Measurements from ENCODE around the gene SLC49A4.

Gene SLC49A4

GRCh38 chr3:122786066-122786465, 8.8 kb upstream of the SLC49A4 start:
- DNase-seq, result no peak

- DNase-seq, result no peak
Measured at GRCh38 chr3:122787872-122788271, 7.0 kb upstream of the SLC49A4 start.

DNA sequence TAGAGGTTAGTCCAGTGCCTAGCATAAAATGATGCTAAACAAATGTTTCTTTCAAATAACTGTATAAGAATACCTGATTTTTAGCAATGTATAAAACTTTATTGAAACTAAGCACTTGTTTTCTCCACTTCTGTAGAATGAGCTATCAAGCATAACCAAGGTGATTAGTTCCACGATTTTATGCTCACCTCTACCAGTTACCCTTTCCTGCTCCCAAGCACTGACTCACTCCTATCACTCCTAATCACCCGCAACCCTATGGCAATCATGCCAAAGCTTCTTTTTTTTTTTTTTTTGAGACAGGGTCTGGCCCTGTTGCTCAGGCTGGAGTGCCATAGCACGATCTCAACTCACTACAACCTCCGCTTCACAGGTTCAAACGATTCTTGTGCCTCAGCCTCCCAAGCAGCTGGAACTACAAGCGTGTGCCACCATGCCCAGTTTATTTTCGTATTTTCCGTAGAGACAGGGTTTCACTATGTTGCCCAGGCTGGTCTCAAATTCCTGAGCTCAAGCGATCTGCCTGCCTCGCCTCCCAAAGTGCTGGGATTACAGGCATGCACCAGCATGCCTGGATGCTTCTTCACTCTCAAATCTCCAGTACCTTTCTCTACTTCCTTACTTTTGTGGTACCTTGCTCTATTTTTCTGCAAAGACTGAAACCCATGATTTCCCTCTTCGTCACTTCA, 5.1 kb upstream of the SLC49A4 start:
- no peak for DNase-seq

DNA sequence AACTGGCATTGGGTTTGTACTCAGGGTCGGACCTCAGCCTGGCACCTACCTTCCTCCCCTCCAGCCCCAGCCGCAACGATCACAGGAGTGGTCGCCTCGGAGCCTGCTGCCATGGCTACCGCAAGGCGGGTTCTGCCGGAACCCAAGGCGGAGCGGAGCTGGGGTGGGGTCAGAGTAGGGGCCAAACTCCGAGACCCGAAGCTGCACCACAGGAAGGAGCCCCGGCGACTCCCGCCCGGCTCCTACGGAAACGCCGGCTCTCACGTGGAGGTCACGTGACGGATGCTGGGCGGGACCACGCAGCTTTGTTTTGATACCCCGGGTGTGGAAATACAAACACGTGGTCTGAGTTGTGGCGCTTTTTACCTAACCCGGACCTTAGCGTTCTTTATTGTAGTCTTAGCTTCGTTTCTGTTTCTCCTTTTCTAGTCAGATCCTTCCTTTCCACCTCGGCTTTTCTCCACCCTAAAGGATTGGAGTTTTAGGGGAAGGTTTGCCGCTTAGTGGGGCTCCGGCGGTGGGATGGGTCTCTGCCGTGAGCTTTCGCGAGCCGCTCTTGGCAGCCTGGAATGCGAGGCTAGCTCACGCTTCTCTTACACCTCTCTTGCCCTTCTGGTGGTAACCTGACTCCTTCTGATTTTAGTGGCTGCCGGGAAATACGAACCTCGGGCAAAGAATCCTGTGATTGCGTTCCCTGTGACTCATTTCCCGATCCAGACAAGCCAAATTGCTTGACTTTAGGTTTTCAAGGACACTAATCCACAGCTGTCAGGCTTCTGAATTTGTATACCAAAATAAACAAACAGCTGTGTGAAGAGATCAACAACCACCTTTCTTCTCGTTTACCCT, 1.1 kb upstream of the SLC49A4 start, which contains the start of gene HSPBAP1:
HSPBAP1 (minus strand) TSS at position 264 of the 849 bp plus-strand sequence; CDS start at position 113, 151 bp downstream.
- no peak for DNase-seq

DNA sequence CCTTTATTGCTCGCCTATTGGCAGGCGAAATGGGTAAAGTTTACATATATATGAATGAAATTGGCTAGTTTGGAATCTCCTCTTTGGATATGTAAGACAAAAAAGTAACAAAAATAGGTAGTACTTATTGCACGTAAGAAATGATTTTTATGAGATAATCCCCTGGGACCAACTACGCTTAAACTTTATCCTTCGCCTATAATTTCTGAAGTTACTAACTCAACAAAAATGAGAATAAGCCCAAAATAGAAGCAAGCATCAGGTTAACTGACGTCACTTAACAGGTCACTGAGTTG, 438 bp upstream of the SLC49A4 start:
- DNase-seq, result no peak

DNA sequence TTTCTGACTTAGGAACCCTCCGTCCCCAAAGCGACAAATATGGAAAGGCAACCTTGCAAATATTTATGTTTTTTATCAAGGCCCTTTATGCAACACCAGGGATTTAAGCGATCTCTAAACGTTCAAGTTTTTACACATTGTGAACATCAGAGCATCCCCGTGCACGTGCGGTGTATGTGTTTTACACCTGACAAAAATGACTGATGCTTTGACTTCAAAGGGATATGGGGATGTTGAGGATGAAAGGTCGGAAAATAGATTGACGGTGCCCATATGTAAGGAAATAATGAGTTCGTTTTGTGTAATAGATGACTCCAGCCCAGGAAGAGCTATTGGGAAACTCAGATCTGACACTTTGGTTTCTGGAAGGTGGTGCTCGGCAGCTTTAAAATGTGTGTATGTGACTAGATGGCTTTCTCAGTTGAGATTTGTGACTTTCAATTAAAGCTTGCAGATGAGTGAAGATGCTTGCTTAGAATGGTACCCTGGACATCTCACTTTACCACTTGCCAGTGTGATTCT, 866 bp downstream of the SLC49A4 start:
- DNase-seq, result no peak

GRCh38 chr3:122797291-122797690, 2.4 kb downstream of the SLC49A4 start:
- no peak for DNase-seq

GRCh38 chr3:122799322-122799721, 4.5 kb downstream of the SLC49A4 start:
- DNase-seq, result no peak

DNA sequence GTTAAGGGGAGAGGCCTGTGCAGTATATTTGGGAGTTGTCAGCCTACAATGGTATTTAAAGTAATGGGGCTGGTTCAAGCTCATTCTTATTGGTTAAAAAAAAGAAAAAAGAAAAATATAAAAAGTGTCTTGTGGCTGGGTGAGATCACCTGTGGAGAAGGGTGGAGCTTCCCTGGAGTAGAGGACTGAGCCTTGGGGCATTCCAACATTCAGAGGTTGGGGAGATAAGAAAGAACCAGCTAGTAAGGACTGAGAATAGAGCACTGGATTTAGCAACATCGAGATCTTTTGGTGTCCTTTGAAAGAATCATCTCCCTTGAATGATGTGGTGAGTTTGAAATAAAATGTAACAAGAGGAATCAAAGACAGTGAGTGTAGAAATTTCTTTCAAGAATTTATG, 5.2 kb downstream of the SLC49A4 start:
- no peak for DNase-seq

DNA sequence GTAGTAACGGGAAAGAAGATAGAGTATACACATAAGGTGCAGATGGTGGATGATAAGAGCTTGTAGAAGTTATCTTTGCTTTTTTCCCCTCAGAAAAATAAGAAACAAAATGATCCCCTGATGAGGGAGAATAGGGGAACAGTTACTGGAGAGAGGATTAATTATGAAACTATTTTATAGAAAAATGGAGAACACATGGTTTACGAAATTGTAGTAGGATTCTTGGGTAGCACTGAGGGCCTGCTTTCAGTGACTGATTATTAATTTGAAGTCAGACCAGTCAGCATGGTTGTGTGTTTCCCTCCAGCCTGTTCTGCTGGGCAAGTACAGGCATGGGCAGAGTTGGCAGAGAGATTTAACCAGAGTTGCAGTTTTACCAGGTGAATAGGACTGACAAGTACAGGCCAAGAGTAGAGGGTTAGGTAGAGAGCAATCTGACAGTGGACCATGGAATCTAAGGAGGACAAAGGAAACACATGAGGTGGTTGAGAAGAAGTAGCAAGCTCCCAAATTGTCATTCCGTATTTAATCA, 5.9 kb downstream of the SLC49A4 start:
- no peak for DNase-seq

DNA sequence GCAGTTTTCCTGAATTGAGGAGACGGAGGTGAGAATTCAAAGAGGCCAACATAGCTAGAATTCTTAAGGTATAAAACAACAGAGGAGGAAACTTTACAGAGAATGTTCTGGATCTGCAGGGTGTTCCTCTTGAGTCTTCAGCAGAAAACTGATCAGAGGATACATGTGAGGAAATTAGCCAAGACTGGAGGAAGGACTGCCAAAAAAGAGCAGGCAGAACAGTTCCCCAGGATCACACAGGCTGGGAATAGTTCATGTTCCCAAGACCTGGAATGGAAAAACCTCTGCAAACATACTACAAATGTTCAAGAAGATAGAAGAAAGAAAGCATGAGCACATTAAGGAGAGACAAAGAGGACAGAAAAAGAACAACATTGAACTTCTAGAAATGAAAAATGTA, 7.5 kb downstream of the SLC49A4 start:
- DNase-seq, result no peak

GRCh38 chr3:122803977-122804376, 9.1 kb downstream of the SLC49A4 start:
- DNase-seq, result no peak

- no peak for DNase-seq
Measured at GRCh38 chr3:122810734-122811133, 15.9 kb downstream of the SLC49A4 start.

GRCh38 chr3:122816587-122816986, 21.7 kb downstream of the SLC49A4 start:
- no peak for DNase-seq

DNA sequence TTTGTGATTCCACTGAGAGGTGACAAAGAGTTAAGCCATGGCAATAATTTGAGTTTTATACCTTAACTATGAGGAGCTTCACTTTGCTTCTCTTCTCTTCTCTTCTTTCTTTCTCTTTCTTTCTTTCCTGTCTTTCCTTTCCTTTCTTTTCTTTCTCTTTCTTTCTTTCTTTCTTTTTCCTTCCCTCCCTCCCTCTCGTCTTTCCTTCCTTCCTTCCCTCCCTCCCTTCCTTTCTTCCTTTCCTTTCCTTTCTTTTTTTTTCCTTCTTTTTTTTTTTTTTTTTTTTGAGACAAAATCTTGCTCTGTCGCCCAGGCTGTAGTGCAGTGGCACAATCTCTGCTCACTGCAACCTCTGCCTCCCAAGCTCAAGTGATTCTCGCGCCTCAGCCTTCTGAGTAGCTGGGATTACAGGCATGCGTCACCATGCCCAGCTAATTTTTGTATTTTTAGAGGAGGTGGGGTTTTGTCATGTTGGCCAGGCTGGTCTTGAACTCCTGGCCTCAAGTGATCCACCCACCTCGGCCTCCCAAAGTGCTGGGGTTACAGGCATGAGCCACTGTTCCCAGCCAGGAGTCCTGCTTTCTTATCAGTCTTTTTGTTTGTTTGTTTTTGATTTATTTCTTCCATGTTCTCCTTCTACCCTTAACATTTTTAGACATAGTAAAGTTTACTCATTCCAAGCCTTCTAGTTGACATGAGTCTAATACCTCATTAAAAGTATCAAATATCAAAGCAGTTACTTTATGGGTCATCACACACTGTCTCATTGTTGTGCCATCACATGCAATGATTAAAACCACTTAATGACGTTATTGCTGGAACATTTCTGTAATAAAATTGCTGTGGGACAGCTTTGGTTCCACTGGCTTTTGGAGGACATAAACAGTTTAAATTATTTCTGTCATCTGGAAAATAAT, 29.9 kb downstream of the SLC49A4 start:
- no peak for DNase-seq

DNA sequence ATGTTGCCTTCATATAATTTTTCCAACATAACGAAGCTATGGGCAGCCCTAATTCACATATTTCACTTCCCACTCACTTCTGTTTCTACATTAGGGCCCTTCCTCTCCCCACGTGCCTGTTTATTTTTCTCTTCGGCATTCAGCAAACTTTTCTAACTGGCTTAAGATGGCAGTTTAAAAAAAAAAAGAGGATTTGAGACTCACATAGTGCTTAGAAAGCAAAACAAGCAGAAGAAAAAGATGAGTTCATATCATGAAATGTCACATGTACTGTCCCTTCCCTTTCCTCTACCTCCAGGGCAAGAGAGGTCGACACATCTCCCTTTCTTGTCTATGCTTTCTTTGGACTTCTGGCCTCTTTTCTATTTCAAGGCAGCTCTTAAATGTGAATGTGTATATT, 30.6 kb downstream of the SLC49A4 start:
- no peak for DNase-seq

DNA sequence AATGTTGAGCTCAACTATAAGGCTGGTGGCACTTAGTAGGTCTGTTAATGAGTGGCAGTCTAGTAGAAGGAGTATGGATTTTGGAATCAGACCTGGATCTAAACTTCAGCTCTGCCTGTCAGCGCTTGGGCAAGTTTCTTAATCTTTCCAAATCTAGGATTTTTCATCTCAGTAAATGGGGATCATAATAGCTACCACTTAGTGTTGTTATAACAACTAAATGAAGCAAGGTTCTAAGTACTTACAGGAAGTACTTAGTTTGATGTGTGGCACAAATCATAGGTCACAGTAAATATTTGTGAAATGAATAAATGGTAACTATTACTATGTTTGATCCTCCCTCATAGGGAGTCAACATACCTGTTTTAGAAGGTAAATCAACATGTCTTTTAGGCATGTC, 31.4 kb downstream of the SLC49A4 start:
- no peak for DNase-seq

DNA sequence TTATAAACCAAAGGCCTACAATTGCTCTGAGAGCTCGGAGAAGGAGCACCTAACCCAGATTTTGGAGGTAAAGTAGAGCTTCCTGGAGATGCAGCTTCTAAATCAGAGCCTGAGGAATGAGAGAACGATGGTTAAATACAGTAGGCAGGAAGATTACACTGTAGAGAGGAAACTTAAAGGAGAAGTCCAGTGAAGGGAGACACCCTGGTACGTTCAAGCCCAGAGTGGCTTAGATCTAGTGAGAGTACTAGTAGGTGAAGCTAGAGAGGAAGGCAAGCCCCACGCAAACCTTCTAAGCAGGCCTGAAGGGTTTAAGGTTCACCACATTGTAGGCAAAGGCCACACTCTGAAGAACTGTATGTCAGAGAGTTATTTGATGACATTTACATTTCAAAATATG, 33.4 kb downstream of the SLC49A4 start:
- DNase-seq, result no peak

DNA sequence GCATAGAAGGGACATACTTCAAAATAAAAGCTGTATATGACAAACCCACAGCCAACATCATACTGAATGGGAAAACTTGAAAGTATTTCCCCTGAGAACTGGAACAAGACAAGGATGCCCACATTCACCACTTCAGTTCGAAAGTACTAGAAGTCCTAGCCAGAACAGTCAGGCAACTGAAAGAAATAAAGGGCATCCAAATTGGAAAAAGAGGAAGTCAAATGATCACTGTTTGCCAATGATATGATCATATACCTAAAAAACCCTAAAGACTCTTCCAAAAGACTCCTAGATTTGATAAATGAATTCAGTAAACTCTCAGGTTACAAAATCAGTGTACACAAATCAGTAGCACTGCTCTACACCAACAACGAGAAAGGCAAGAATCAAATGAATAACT, 40.7 kb downstream of the SLC49A4 start:
- no peak for DNase-seq

GRCh38 chr3:122843604-122844003, 48.7 kb downstream of the SLC49A4 start:
- DNase-seq, result no peak

DNA sequence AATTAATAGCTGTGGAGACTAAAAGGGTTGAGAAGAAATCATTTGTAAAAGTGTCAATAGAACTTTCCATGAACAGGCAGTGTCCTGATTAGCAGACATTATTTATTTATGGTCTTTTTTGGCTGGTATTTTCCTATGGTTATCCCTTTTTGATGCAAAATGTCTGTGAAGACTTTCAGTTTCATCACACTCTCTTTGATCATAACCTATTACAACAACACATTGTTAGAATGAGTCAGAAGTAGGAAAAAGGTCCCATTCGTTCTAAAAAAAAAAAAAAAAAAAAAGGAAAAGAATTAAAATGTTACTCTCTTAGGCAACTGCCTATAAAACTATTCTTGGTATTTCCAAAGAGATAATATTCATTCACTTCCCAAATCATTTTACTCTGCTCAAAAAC, 62.1 kb downstream of the SLC49A4 start:
- no peak for DNase-seq

GRCh38 chr3:122858373-122858772, 63.5 kb downstream of the SLC49A4 start:
- no peak for DNase-seq

Measured in DMS 273 treated with DMSO at 0.1 percent for 48 hours (cell line).